Kidney epithelial cell (primary cell): ENCODE measurements around the gene ADCY3. TPM values are rescaled to one million over a fixed set of nuclear protein-coding genes. Genes with fewer than 3 reads are reported as not detected.

Experiments used
- DNase-seq: peaks from one replicate; pipeline ENCODE4 v3.0.0-alpha.2; 2010; ENCODE audit warnings: low read depth
- H3K27me3 ChIP-seq: 2 replicates; pipeline ENCODE4 v1.6.0; 2011; ENCODE audit warnings: low read length; ENCODE audit not compliant: control insufficient read depth, insufficient read depth
- H3K36me3 ChIP-seq: 2 replicates; pipeline ENCODE4 v1.5.1; 2011; ENCODE audit warnings: low read length; ENCODE audit not compliant: control insufficient read depth, insufficient read depth
- H3K4me3 ChIP-seq: 2 replicates; pipeline ENCODE4 v1.5.1; 2011; ENCODE audit warnings: low read depth, mild to moderate bottlenecking, control low read depth, low read length
- CTCF ChIP-seq: IDR thresholded peaks from 2 replicates; pipeline ENCODE4 v1.5.1; 2011; ENCODE audit warnings: mild to moderate bottlenecking, moderate library complexity, low read length, control low read depth, inconsistent platforms; ENCODE audit not compliant: insufficient read depth, poor library complexity, severe bottlenecking
- total RNA-seq: library from RNA; depleted of rRNA; stranded (reverse); fragments of >200 nt; gene quantifications from 2 replicates; pipeline ENCODE4 v1.2.3, GENCODE V29; 2015

ADCY3 gene
- total RNA-seq, 1 donor from 2014 or later, result 24.5 TPM

GRCh38 chr2:24831221-24832072 is 88.6 kb downstream of the ADCY3 start:
- Histone ChIP-seq H3K36me3 (no peaks in the 10 kb centered on the region), H3K27me3 (no peaks in the 10 kb centered on the region), H3K4me3 (no peak overlapping the region)
- TF ChIP-seq CTCF, result no peak
- DNase-seq, result no peak

- Histone ChIP-seq H3K27me3 (no peaks in the 10 kb centered on the region), H3K36me3 (no peaks in the 10 kb centered on the region)
- TF ChIP-seq CTCF, result no peak
Measured at GRCh38 chr2:24830786-24831185, 89.3 kb downstream of the ADCY3 start.

GRCh38 chr2:24830351-24830750 is 89.7 kb downstream of the ADCY3 start:
- no peak overlapping the region for H3K4me3 ChIP-seq
- no peak for TF ChIP-seq CTCF
- no peaks in the 10 kb centered on the region for H3K27me3 ChIP-seq
- no peak for DNase-seq
- no peaks in the 10 kb centered on the region for H3K36me3 ChIP-seq

More at GRCh38 chr2:24830786-24831185, 89.3 kb downstream of the ADCY3 start:
- no peak overlapping the region for H3K4me3 ChIP-seq
- no peak for DNase-seq

- no peak for DNase-seq
- no peak for TF ChIP-seq CTCF
- H3K4me3 ChIP-seq, result no peak overlapping the region
- H3K36me3 ChIP-seq, result no peaks in the 10 kb centered on the region
- no peaks in the 10 kb centered on the region for H3K27me3 ChIP-seq
Measured at GRCh38 chr2:24828238-24828996, 91.6 kb downstream of the ADCY3 start.

- peak; percentile 91 for TF ChIP-seq CTCF
- peak; percentile 37 for DNase-seq
- Histone ChIP-seq H3K27me3 (no peaks in the 10 kb centered on the region), H3K36me3 (no peaks in the 10 kb centered on the region), H3K4me3 (no peak overlapping the region)
Measured at GRCh38 chr2:24827321-24828237, 92.5 kb downstream of the ADCY3 start.
